GM12878 (cell line): ENCODE results near the gene HPCA. TPM values are rescaled to one million over a fixed set of nuclear protein-coding genes. Genes with fewer than 3 reads are reported as not detected.

Experiments used
- ATAC-seq: fragments of 200-7000 bp; cut with Tn5 transposase; 3 replicates; pipeline ENCODE4 v1.9.1; 2020; ENCODE audit warnings: mild to moderate bottlenecking, moderate library complexity
- BruUV-seq: library from RNA; stranded (reverse); fragments of 400-500 nt; replicated peaks from 2 replicates; lab custom pipeline; 2021; lab: Mats Ljungman, UMichigan
- CTCF ChIA-PET: fragments of 300-600 bp; sonication (Branson Sonifier 250); formaldehyde crosslinking; extraction: SDS; loops from one replicate; lab custom pipeline; 2021; ENCODE audit warnings: inconsistent platforms; lab: Yijun Ruan, JAX
- POLR2A ChIA-PET: fragments of 350-600 bp; formaldehyde crosslinking; extraction: SDS; loops from one replicate; lab custom pipeline; 2021; ENCODE audit warnings: inconsistent platforms; lab: Charles Lee
- RAD21 ChIA-PET: fragments of 300-600 bp; sonication (Branson Sonifier 250); formaldehyde crosslinking; loops from one replicate; lab custom pipeline; 2023; ENCODE audit warnings: antibody characterized with exemption; ENCODE audit not compliant: unreplicated experiment; lab: Charles Lee
- SMC1A ChIA-PET: fragments of 300-600 bp; sonication (Branson Sonifier 250); formaldehyde crosslinking; loops from one replicate; lab custom pipeline; 2023; ENCODE audit not compliant: unreplicated experiment, uncharacterized antibody; lab: Charles Lee
- DNase-seq: peaks from one replicate; pipeline ENCODE4 v3.0.0-alpha.2; 2011; ENCODE audit warnings: low read depth, low spot score
- FAIRE-seq: peaks from 3 replicates; lab custom pipeline; 2011; peaks lifted over from hg19 to GRCh38; lab: Jason Lieb, UNC
- H2AFZ ChIP-seq: 2 replicates; pipeline ENCODE4 v1.6.0; 2011; ENCODE audit warnings: low read depth, low read length, control low read depth; ENCODE audit not compliant: control insufficient read depth
- H3K27ac ChIP-seq: 2 replicates; pipeline ENCODE4 v1.5.1; 2011; ENCODE audit warnings: control low read depth; ENCODE audit not compliant: control insufficient read depth, insufficient read depth
- H3K27me3 ChIP-seq, 2 experiments: replicated peaks in 1 of 2; 2 replicates each; pipeline versions ENCODE4 v1.6.0 to v1.6.1; 2011; ENCODE audit warnings: low read length in 1 of 2; ENCODE audit not compliant: control insufficient read depth in 2 of 2, insufficient read depth in 2 of 2
- H3K36me3 ChIP-seq, 2 experiments: 2 replicates each; pipeline ENCODE4 v1.5.1; 2011; ENCODE audit warnings: low read length in 1 of 2; ENCODE audit not compliant: control insufficient read depth in 2 of 2, insufficient read depth in 2 of 2
- H3K4me1 ChIP-seq: 2 replicates; pipeline ENCODE4 v1.6.1; 2011; ENCODE audit warnings: mild to moderate bottlenecking, low read length, moderate library complexity, mixed read lengths; ENCODE audit not compliant: control insufficient read depth, insufficient read depth
- H3K4me2 ChIP-seq: 2 replicates; pipeline ENCODE4 v1.6.0; 2011; ENCODE audit warnings: control low read depth; ENCODE audit not compliant: control insufficient read depth, insufficient read depth
- H3K4me3 ChIP-seq: fragments of 200-600 bp; sonication (generic); 2 replicates; pipeline ENCODE4 v1.5.1; 2016
- H3K79me2 ChIP-seq: 2 replicates; pipeline ENCODE4 v1.6.0; 2011; ENCODE audit warnings: low read length; ENCODE audit not compliant: control insufficient read depth, insufficient read depth
- H3K9ac ChIP-seq: 2 replicates; pipeline ENCODE4 v1.8.0; 2011; ENCODE audit warnings: low read length, control low read depth, mixed read lengths; ENCODE audit not compliant: control insufficient read depth, insufficient read depth
- H3K9me3 ChIP-seq: replicated peaks from 3 replicates; pipeline ENCODE4 v1.5.1; 2011; ENCODE audit warnings: mild to moderate bottlenecking, low read length; ENCODE audit not compliant: control insufficient read depth, insufficient read depth
- H4K20me1 ChIP-seq: 2 replicates; pipeline ENCODE4 v1.6.0; 2011; ENCODE audit not compliant: control insufficient read depth, insufficient read depth
- ASH2L ChIP-seq: fragments of 300-600, 200-600 bp; sonication (generic); IDR thresholded peaks from 2 replicates; pipeline ENCODE4 v1.6.1; 2017; ENCODE audit warnings: low read depth, mild to moderate bottlenecking, borderline replicate concordance
- CEBPZ ChIP-seq: fragments of 150-350 bp; IDR thresholded peaks from 2 replicates; pipeline ENCODE4 v1.6.1; 2016; ENCODE audit warnings: low read depth, low read length
- CREB1 ChIP-seq: IDR thresholded peaks from 2 replicates; pipeline ENCODE4 v1.6.1; 2012; ENCODE audit warnings: low read depth, mild to moderate bottlenecking, inconsistent platforms
- CREM ChIP-seq: IDR thresholded peaks from 2 replicates; pipeline ENCODE4 v1.6.1; 2014; ENCODE audit warnings: antibody characterized with exemption, low read depth
- ESRRA ChIP-seq: IDR thresholded peaks from 2 replicates; pipeline ENCODE4 v1.6.1; 2012; ENCODE audit warnings: mild to moderate bottlenecking, low read length, improper control_type of control experiment
- MEF2B ChIP-seq: fragments of 450-650 bp; IDR thresholded peaks from 2 replicates; pipeline ENCODE4 v1.6.1; 2018; ENCODE audit warnings: mild to moderate bottlenecking, moderate library complexity; ENCODE audit not compliant: partially characterized antibody, poor library complexity, severe bottlenecking
- MTA2 ChIP-seq: fragments of 450-650 bp; IDR thresholded peaks from 2 replicates; pipeline ENCODE4 v1.6.1; 2016; ENCODE audit warnings: low read depth, mild to moderate bottlenecking, moderate library complexity
- MTA3 ChIP-seq: IDR thresholded peaks from 2 replicates; pipeline ENCODE4 v1.6.1; 2012; ENCODE audit warnings: low read length, inconsistent platforms, borderline replicate concordance
- MYB ChIP-seq: fragments of 150-350 bp; IDR thresholded peaks from 2 replicates; pipeline ENCODE4 v1.6.1; 2014; ENCODE audit warnings: mild to moderate bottlenecking, low read depth, low read length, borderline replicate concordance
- RCOR1 ChIP-seq: conservative IDR thresholded peaks from 2 replicates; pipeline ENCODE4 v1.6.1; 2012; ENCODE audit warnings: low read depth, low read length, improper control_type of control experiment
- SMARCA5 ChIP-seq: fragments of 450-650 bp; IDR thresholded peaks from 2 replicates; pipeline ENCODE4 v1.6.1; 2017; ENCODE audit warnings: mild to moderate bottlenecking
- SUZ12 ChIP-seq: fragments of 200-600 bp; sonication (generic); IDR thresholded peaks from one replicate; pipeline ENCODE4 v1.6.1; 2018; ENCODE audit warnings: antibody characterized with exemption, mild to moderate bottlenecking; ENCODE audit not compliant: unreplicated experiment
- YY1 ChIP-seq: IDR thresholded peaks from 2 replicates; pipeline ENCODE4 v1.6.1; 2011; ENCODE audit warnings: low read depth, mild to moderate bottlenecking, low read length
- ZNF24 ChIP-seq: fragments of 450-650 bp; IDR thresholded peaks from 2 replicates; pipeline ENCODE4 v1.6.1; 2017; ENCODE audit warnings: antibody characterized with exemption, mild to moderate bottlenecking
- WGBS: methylation state at CpG from one replicate; pipeline ENCODE4 v1.1.6; 2016; ENCODE audit warnings: low lambda C conversion rate; ENCODE audit not compliant: insufficient replicate concordance, insufficient coverage; ENCODE audit errors: missing lambda C conversion rate; 5-methylcytosine and 5-hydroxymethylcytosine counted together
- in situ Hi-C: fragments of 300-500 bp; cut with MboI; formaldehyde crosslinking; loops from 9 replicates; pipeline ENCODE4 v1.14.3; 2018; ENCODE audit warnings: mixed read lengths
- intact Hi-C: fragments of 100-400 bp; cut with micrococcal nuclease; formaldehyde crosslinking; loops from one replicate; pipeline ENCODE4 v1.14.2; 2022; ENCODE audit not compliant: unreplicated experiment
- polyA plus RNA-seq, 11 experiments: library from polyadenylated mRNA; depleted of rRNA in 4 of 11; unstranded in 6 of 11; stranded (reverse) in 5 of 11; fragments of >200 nt; fragmentation: Nextera tagmentation in 4 of 11; fragmentation: Illumina TruSeq in 1 of 11; extraction: Ambion mirVana in 4 of 11; extraction: Trizol in 1 of 11; gene quantifications; 1 replicate in 1 of 11; 2 replicates in 10 of 11; pipeline versions ENCODE4 v1.2.1 to v1.2.3, GENCODE V29; 2011 to 2016; ENCODE audit warnings: inconsistent platforms in 2 of 11, missing spikeins in 2 of 11, low read depth in 1 of 11
- total RNA-seq, 4 experiments: library from RNA; depleted of rRNA in 3 of 4; stranded (reverse); fragments of >200 nt in 3 of 4; fragmentation: Illumina TruSeq in 1 of 4; extraction: Trizol in 1 of 4; gene quantifications; 2 replicates each; pipeline versions ENCODE4 v1.2.1 to v1.2.3, GENCODE V29; 2013 to 2021
- TF ChIP-seq, protein P1 (sequence below): fragments of 450-650 bp; IDR thresholded peaks from 2 replicates; pipeline ENCODE4 v1.6.1; 2016; ENCODE audit warnings: mild to moderate bottlenecking
- TF ChIP-seq, protein P2 (sequence below): fragments of 450-650 bp; IDR thresholded peaks from 2 replicates; pipeline ENCODE4 v1.6.1; 2014; ENCODE audit warnings: mild to moderate bottlenecking

The HPCA gene
- total and polyA plus RNA-seq, 10 of the 15 experiments (the other 5 are each of a cell fraction or from before 2014, with no cell fraction given): 0.11 TPM; not detected in 9

DNA sequence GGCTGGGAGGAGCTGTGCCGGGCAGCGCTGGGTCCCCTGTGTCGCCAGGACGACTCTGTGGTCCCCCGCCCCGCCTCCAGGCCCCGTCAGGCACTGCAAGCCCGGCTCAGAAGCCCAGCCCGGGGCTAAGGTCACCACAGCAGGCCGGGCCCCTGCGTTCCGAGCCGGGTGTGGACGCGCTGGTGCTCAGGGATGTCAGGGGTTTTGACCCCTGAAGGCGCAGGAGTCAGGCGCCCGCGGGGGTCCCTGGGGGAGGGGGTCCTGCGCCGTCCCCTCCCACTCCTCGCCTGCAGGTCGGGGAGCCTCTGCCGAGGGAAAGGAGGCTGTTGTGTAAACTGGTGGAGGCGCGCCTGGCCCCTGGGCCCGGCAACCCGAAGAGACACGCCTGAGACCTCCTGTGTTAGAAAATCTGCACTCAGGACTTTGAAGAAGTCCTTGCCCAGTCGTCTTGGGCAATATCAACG lies 38.6 kb downstream of the HPCA start:
- FAIRE-seq (no peak), ATAC-seq (peak; percentile 87), DNase-seq (no peak)
- peaks cover 0 to 5% of the 10 kb centered on the region in 2 experiments; a peak in 2 of 4 replicates for H3K27me3 ChIP-seq
- ChIA-PET CTCF (interaction anchor here (0.9 to 1.0 kb wide), 3 partner anchors 130 to 161 kb away, joined by 3 to 7 read pairs (median 6); no protein-coding TSS in a partner anchor), POLR2A (no interaction called here), SMC1A (interaction anchor here (0.7 to 1.1 kb wide), 2 partner anchors 130 to 279 kb away, joined by 3 to 5 read pairs; no protein-coding TSS in a partner anchor), RAD21 (interaction anchor here (1.1 kb wide), 1 partner anchor 130 kb away, joined by 4 read pairs; no protein-coding TSS in a partner anchor)
- 14% methylated on average over 26 of the region's 31 CpGs for WGBS
- no TSS peak for BruUV-seq
- in situ Hi-C loops: loop anchor here (25.0 kb wide), 1 partner anchor 687 kb away; no protein-coding TSS in a partner anchor
- no peaks in the 10 kb centered on the region for H4K20me1 ChIP-seq
- H2AFZ ChIP-seq: no peak overlapping the region
- no peaks in the 10 kb centered on the region; the same call in 1 of the 2 replicates for H3K4me1 ChIP-seq
- H3K79me2 ChIP-seq: no peaks in the 10 kb centered on the region
- H3K27ac ChIP-seq: no peak overlapping the region
- TF ChIP-seq, protein P1, sequence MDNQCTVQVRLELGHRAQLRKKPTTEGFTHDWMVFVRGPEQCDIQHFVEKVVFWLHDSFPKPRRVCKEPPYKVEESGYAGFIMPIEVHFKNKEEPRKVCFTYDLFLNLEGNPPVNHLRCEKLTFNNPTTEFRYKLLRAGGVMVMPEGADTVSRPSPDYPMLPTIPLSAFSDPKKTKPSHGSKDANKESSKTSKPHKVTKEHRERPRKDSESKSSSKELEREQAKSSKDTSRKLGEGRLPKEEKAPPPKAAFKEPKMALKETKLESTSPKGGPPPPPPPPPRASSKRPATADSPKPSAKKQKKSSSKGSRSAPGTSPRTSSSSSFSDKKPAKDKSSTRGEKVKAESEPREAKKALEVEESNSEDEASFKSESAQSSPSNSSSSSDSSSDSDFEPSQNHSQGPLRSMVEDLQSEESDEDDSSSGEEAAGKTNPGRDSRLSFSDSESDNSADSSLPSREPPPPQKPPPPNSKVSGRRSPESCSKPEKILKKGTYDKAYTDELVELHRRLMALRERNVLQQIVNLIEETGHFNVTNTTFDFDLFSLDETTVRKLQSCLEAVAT: no peak
- TF ChIP-seq SUZ12: no peak
- TF ChIP-seq YY1: no peak
- no peak for TF ChIP-seq CREB1
- no peak for TF ChIP-seq MYB
- TF ChIP-seq MTA3: no peak
- TF ChIP-seq ASH2L: no peak
- no peak for TF ChIP-seq RCOR1
- no peak for TF ChIP-seq SMARCA5
- TF ChIP-seq CREM: no peak
- TF ChIP-seq ESRRA: no peak
- TF ChIP-seq MTA2: no peak
- no peak for TF ChIP-seq MEF2B
- no peak for TF ChIP-seq CEBPZ
- TF ChIP-seq ZNF24: no peak
- TF ChIP-seq, protein P2, sequence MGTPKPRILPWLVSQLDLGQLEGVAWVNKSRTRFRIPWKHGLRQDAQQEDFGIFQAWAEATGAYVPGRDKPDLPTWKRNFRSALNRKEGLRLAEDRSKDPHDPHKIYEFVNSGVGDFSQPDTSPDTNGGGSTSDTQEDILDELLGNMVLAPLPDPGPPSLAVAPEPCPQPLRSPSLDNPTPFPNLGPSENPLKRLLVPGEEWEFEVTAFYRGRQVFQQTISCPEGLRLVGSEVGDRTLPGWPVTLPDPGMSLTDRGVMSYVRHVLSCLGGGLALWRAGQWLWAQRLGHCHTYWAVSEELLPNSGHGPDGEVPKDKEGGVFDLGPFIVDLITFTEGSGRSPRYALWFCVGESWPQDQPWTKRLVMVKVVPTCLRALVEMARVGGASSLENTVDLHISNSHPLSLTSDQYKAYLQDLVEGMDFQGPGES: no peak
- intact Hi-C loops: no loop called here
- no peak overlapping the region for H3K4me2 ChIP-seq
- no peaks in the 10 kb centered on the region for H3K9me3 ChIP-seq
- H3K4me3 ChIP-seq: no peak overlapping the region
- H3K9ac ChIP-seq: no peak overlapping the region
- H3K36me3 ChIP-seq: no peaks in the 10 kb centered on the region
